Type B pancreatic cell (in vitro differentiated cells): ENCODE measurements around the gene CTNNA3. TPM values are rescaled to one million over a fixed set of nuclear protein-coding genes. Genes with fewer than 3 reads are reported as not detected.

Source experiments
- DNase-seq: peaks from one replicate; pipeline ENCODE4 v3.0.0; 2021; ENCODE audit warnings: mixed read lengths; ENCODE audit not compliant: unreplicated experiment; ENCODE audit errors: extremely low spot score
- H3K27ac Mint-ChIP-seq: 2 replicates; pipeline ENCODE4 v1.8.0; 2021; ENCODE audit warnings: mild to moderate bottlenecking, mixed read lengths
- H3K27me3 Mint-ChIP-seq: 2 replicates; pipeline ENCODE4 v1.8.0; 2021; ENCODE audit warnings: mixed read lengths
- H3K36me3 Mint-ChIP-seq: 2 replicates; pipeline ENCODE4 v1.8.0; 2021; ENCODE audit warnings: mixed read lengths
- H3K4me1 Mint-ChIP-seq: one replicate; pipeline ENCODE4 v1.8.0; 2021; ENCODE audit warnings: mixed read lengths; ENCODE audit not compliant: unreplicated experiment
- H3K4me3 Mint-ChIP-seq: 2 replicates; pipeline ENCODE4 v1.8.0; 2021; ENCODE audit warnings: mild to moderate bottlenecking, mixed read lengths
- H3K9me3 Mint-ChIP-seq: 2 replicates; pipeline ENCODE4 v1.8.0; 2021; ENCODE audit warnings: mixed read lengths
- CTCF ChIP-seq: fragments of 200-600 bp; sonication (generic); conservative IDR thresholded peaks from 2 replicates; pipeline ENCODE4 v1.5.0; 2021; ENCODE audit warnings: antibody characterized with exemption, mild to moderate bottlenecking
- total RNA-seq: library from RNA; stranded (reverse); gene quantifications from 2 replicates; pipeline ENCODE4 v1.2.1, GENCODE V29; 2021; ENCODE audit warnings: low replicate concordance

The CTNNA3 gene
- total RNA-seq, 1 donor from 2014 or later: 2.6 TPM

- no peak overlapping the region for H3K27ac Mint-ChIP-seq
- no peak for DNase-seq
- TF ChIP-seq CTCF: no peak
- H3K9me3 Mint-ChIP-seq: peaks cover 5% of the 10 kb centered on the region
- no peaks in the 10 kb centered on the region for H3K36me3 Mint-ChIP-seq
- H3K27me3 Mint-ChIP-seq: no peaks in the 10 kb centered on the region
- H3K4me1 Mint-ChIP-seq: no peaks in the 10 kb centered on the region
- H3K4me3 Mint-ChIP-seq: no peak overlapping the region
Observed at GRCh38 chr10:67327626-67328535, 368.1 kb downstream of the CTNNA3 start.

DNA sequence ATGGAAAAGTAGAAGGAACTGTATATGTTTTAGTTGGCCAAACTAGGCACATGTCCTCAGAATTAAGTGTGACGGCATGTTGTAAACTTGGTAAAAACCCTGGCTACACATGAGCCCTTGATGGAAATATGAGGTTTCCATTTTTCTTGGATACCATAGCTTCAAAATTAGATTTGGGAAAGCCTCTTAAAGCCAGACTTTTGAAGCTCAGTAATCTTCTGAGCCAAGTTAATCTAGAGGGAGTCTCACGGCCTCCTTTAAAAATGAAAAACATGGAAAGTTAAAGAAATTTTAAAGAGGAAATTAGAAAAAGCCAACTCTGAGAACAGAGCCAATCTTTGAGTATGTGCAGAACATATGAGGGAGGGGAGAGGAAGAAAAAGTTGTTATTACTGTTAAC, 376.0 kb downstream of the CTNNA3 start:
- no peak for TF ChIP-seq CTCF
- DNase-seq: no peak
- H3K27me3 Mint-ChIP-seq: no peaks in the 10 kb centered on the region
- H3K9me3 Mint-ChIP-seq: peaks cover 4% of the 10 kb centered on the region
- H3K27ac Mint-ChIP-seq: no peak overlapping the region
- H3K36me3 Mint-ChIP-seq: no peaks in the 10 kb centered on the region
- H3K4me1 Mint-ChIP-seq: no peaks in the 10 kb centered on the region
- no peak overlapping the region for H3K4me3 Mint-ChIP-seq

DNA sequence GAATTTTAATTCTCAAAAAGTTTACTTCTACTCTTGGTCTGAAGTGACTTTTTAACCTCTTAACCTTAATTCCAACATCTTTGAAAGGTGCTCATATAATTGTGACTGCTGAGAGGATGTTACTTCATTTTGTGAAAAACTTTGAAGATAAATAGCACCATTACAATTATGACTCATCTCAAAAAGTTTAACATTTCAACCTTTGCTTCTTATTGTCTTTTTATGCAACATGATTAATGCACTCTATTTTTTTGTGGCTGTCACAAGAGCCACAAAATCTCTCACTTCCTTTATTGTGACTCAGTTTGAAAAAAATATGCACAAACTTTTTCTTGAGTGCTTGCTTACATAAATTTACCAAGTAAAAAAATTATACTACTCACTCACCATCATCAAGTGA, 387.1 kb downstream of the CTNNA3 start:
- H3K36me3 Mint-ChIP-seq: peaks cover 4% of the 10 kb centered on the region

DNA sequence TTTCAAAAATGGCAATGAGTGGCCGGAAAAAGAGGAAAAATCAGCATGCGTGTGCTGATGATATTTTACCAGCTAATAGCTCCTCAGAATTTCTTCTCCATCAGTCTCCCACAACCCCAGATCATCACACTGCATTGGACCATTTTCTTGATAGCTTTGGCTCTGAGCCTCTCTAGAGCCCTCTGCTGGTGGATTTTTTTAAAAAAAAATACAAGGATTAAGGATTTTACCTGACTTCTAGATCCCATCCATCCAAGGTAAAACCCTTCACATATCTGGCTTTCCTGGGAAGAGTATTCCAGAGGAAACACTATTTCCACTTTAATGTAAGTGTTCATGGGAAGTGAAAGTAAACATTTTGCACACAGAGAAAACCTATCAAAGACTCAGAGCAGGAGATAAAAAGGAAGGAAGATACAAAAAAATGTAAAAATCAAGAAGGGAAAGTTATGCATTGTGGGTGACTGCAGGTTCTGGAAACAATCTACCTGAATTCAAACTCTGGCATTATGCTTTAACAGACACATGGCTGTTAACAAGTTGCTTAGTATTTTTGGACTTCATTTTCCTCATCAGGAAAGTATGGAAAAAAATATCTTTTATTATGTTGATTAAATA, 389.3 kb downstream of the CTNNA3 start:
- no peak for DNase-seq
- H3K4me1 Mint-ChIP-seq: no peaks in the 10 kb centered on the region
- H3K27ac Mint-ChIP-seq: no peak overlapping the region
- peaks cover 9% of the 10 kb centered on the region for H3K9me3 Mint-ChIP-seq
- peak; percentile 74 for TF ChIP-seq CTCF
- H3K27me3 Mint-ChIP-seq: no peaks in the 10 kb centered on the region
- no peak overlapping the region for H3K4me3 Mint-ChIP-seq
- peaks cover 4% of the 10 kb centered on the region for H3K36me3 Mint-ChIP-seq

More for the DNA sequence above, 387.1 kb downstream of the CTNNA3 start:
- Mint-ChIP-seq H3K27me3 (no peaks in the 10 kb centered on the region), H3K9me3 (peaks cover 9% of the 10 kb centered on the region), H3K27ac (no peak overlapping the region), H3K4me1 (no peaks in the 10 kb centered on the region), H3K4me3 (no peak overlapping the region)
- no peak for TF ChIP-seq CTCF
- no peak for DNase-seq

DNA sequence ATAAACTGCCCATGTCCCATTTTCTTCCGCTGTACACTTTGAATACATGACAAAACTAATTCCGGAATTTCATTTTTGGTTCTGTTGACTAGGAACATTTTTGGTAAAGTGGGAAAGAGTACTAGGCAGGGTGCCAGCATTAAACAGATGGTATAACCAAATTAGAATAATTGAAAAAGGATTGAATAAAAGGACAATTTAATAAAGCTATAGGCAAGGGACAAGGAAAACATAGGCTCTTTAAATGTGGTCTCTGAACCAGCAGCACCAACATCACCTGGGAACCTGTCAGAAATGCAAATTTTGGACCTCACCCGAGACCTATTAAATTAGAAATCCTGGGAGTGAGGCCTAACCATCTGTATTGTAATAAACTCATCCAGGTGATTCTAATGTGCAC, 393.3 kb downstream of the CTNNA3 start:
- Mint-ChIP-seq H3K36me3 (no peaks in the 10 kb centered on the region), H3K4me3 (no peak overlapping the region), H3K4me1 (peaks cover 5% of the 10 kb centered on the region), H3K27ac (no peak overlapping the region), H3K27me3 (no peaks in the 10 kb centered on the region), H3K9me3 (peaks cover 3% of the 10 kb centered on the region)
- no peak for DNase-seq
- no peak for TF ChIP-seq CTCF
